Heart left ventricle (tissue), 13 donors: ENCODE measurements around the gene MANBA.

Source experiments
- POLR2A ChIP-seq, 2 donors: fragments of 450-650 bp; IDR thresholded peaks; one replicate each; pipeline ENCODE4 v1.6.1; 2017; ENCODE audit warnings: antibody characterized with exemption in 2 of 2, mild to moderate bottlenecking in 2 of 2, moderate library complexity in 2 of 2
- TF ChIP-seq, protein P1 (sequence below), 12 donors: fragments of 200-600 bp; sonication (generic) in 4 of 12; IDR thresholded peaks; one replicate each; pipeline versions ENCODE4 v1.5.0 to v1.8.0; 2018 to 2022; ENCODE audit warnings: antibody characterized with exemption in 12 of 12, mild to moderate bottlenecking in 5 of 12
- donor health status: ischemic (EF 13 %, LVEDD 7.1; RV severe dilation, severe dysfunction).
- donor health status: DM: no; HTN: yes; CAD: no.
- donor health status: DM: no; HTN: no; CAD: no.
- donor health status: ischemic (EF 25% LVEDD 6.9; RV normal size, moderate dysfunction).
- donor health status: ischemic (EF 25% LVEDD 5.7; RV mildly dilated, moderate dysfunction).
- donor health status: ischemic (EF 35%, LVEDD 5.7; RV mildly dilated, moderate dysfunction).
- donor health status: nonischemic (EF 11% LVEDD 7.7; RV severe dilation, severe dysfunction).
- donor health status: DM: yes; HTN: yes; CAD: no.
- donor health status: PGD.
- donor health status: ischemic (EF 29% LVEDD 5.4; RV normal size, mild dysfunction).
- donor health status: nonischemic (EF 23%, LVEDD 6.1; RV moderate dilation, normal function).

DNA sequence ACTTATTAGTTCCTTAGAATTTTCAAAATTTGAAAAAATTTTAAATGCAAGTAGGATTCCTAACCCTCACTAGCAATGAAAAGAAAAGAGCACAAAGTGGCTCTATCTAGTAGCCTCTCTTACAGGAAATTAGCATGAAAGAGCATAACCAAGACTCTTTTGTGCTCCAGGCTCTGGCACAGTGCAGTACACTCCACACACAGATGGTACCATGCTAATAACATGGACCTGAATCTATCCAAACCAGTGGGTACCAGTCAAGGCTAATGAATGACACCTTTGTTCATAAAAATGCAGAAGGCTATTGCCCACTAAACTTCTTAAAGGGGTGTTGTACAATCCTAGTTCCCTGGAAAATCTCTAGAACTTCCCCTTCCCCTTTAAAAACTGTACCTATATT lies 119.0 kb downstream of the MANBA start:
- TF ChIP-seq, protein P1, sequence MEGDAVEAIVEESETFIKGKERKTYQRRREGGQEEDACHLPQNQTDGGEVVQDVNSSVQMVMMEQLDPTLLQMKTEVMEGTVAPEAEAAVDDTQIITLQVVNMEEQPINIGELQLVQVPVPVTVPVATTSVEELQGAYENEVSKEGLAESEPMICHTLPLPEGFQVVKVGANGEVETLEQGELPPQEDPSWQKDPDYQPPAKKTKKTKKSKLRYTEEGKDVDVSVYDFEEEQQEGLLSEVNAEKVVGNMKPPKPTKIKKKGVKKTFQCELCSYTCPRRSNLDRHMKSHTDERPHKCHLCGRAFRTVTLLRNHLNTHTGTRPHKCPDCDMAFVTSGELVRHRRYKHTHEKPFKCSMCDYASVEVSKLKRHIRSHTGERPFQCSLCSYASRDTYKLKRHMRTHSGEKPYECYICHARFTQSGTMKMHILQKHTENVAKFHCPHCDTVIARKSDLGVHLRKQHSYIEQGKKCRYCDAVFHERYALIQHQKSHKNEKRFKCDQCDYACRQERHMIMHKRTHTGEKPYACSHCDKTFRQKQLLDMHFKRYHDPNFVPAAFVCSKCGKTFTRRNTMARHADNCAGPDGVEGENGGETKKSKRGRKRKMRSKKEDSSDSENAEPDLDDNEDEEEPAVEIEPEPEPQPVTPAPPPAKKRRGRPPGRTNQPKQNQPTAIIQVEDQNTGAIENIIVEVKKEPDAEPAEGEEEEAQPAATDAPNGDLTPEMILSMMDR (IDR thresholded peaks at IDR 0.05) = no peak
- TF ChIP-seq POLR2A (IDR thresholded peaks at IDR 0.05) = no peak
